ENCODE results near the gene ZNF680. TPM values are rescaled to one million over a fixed set of nuclear protein-coding genes. Genes with fewer than 3 reads are reported as not detected.

ZNF680 gene
- total and polyA plus RNA-seq, 2 experiments from 2014 or later = 27.3 to 62.5 TPM

DNA sequence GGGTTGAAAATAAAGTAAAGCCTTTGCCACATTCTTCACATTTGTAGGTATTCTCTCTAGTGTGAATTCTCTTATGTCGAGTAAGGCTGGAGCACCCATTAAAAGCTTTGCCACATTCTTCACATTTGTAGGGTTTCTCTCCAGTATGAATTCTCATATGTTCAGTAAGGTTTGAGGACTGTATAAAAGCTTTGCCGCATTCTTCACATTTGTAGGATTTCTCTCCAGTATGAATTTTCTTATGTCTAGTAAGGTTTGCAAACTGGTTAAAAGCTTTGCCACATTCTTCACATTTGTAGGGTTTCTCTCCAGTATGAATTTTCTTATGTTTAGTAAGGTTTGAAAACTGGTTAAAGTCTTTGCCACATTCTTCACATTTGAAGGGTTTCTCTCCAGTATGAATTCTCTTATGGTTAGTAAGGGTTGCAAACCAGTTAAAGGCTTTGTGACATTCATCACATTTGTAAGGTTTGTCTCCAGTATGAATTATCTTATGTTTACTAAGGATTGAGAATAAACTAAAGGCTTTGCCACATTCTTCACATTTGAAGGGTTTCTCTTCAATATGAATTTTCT is 41.4 kb downstream of the ZNF680 start:
- Histone ChIP-seq H3K4me2 (no peak overlapping the region), H4K20me1 (replicated peaks; ENCODE audit: insufficient read depth) (no peaks in the 10 kb centered on the region), H3K27ac (ENCODE audit: low read depth) (no peak overlapping the region), H3K4me1 (ENCODE audit: insufficient read depth) (no peaks in the 10 kb centered on the region), H3F3A (replicated peaks; ENCODE audit: low read depth) (no peaks in the 10 kb centered on the region), H3K27me3 (ENCODE audit: insufficient read depth) (no peaks in the 10 kb centered on the region), H3K36me3 (ENCODE audit: insufficient read depth) (peaks cover 56% of the 10 kb centered on the region), H3K79me2 (replicated peaks; ENCODE audit: insufficient read depth) (peaks cover 82% of the 10 kb centered on the region), H3K9me2 (ENCODE audit: insufficient read depth) (no peaks in the 10 kb centered on the region), H3K4me3 (no peak overlapping the region), H2AFZ (no peak overlapping the region)
- ATAC-seq (no peak), DNase-seq (ENCODE audit: low spot score) (no peak)
- Mint-ChIP-seq H3K9me3 (peaks cover 95% of the 10 kb centered on the region), H3K36me3 (ENCODE audit: low read depth) (peaks cover 96% of the 10 kb centered on the region), H3K27ac (no peak overlapping the region), H3K27me3 (ENCODE audit: insufficient read depth, low read depth, poor library complexity) (peaks cover 2% of the 10 kb centered on the region), H3K4me3 (no peak overlapping the region), H3K4me1 (no peaks in the 10 kb centered on the region)
- TF ChIP-seq ETS1 (IDR thresholded peaks at IDR 0.05) = no peak
- TF ChIP-seq, protein P1, sequence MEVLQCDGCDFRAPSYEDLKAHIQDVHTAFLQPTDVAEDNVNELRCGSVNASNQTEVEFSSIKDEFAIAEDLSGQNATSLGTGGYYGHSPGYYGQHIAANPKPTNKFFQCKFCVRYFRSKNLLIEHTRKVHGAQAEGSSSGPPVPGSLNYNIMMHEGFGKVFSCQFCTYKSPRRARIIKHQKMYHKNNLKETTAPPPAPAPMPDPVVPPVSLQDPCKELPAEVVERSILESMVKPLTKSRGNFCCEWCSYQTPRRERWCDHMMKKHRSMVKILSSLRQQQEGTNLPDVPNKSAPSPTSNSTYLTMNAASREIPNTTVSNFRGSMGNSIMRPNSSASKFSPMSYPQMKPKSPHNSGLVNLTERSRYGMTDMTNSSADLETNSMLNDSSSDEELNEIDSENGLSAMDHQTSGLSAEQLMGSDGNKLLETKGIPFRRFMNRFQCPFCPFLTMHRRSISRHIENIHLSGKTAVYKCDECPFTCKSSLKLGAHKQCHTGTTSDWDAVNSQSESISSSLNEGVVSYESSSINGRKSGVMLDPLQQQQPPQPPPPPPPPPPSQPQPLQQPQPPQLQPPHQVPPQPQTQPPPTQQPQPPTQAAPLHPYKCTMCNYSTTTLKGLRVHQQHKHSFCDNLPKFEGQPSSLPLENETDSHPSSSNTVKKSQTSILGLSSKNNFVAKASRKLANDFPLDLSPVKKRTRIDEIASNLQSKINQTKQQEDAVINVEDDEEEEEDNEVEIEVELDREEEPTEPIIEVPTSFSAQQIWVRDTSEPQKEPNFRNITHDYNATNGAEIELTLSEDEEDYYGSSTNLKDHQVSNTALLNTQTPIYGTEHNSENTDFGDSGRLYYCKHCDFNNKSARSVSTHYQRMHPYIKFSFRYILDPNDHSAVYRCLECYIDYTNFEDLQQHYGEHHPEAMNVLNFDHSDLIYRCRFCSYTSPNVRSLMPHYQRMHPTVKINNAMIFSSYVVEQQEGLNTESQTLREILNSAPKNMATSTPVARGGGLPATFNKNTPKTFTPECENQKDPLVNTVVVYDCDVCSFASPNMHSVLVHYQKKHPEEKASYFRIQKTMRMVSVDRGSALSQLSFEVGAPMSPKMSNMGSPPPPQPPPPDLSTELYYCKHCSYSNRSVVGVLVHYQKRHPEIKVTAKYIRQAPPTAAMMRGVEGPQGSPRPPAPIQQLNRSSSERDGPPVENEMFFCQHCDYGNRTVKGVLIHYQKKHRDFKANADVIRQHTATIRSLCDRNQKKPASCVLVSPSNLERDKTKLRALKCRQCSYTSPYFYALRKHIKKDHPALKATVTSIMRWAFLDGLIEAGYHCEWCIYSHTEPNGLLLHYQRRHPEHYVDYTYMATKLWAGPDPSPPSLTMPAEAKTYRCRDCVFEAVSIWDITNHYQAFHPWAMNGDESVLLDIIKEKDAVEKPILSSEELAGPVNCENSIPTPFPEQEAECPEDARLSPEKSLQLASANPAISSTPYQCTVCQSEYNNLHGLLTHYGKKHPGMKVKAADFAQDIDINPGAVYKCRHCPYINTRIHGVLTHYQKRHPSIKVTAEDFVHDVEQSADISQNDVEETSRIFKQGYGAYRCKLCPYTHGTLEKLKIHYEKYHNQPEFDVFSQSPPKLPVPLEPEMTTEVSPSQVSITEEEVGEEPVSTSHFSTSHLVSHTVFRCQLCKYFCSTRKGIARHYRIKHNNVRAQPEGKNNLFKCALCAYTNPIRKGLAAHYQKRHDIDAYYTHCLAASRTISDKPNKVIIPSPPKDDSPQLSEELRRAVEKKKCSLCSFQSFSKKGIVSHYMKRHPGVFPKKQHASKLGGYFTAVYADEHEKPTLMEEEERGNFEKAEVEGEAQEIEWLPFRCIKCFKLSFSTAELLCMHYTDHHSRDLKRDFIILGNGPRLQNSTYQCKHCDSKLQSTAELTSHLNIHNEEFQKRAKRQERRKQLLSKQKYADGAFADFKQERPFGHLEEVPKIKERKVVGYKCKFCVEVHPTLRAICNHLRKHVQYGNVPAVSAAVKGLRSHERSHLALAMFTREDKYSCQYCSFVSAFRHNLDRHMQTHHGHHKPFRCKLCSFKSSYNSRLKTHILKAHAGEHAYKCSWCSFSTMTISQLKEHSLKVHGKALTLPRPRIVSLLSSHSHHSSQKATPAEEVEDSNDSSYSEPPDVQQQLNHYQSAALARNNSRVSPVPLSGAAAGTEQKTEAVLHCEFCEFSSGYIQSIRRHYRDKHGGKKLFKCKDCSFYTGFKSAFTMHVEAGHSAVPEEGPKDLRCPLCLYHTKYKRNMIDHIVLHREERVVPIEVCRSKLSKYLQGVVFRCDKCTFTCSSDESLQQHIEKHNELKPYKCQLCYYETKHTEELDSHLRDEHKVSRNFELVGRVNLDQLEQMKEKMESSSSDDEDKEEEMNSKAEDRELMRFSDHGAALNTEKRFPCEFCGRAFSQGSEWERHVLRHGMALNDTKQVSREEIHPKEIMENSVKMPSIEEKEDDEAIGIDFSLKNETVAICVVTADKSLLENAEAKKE (CRISPR knock-in tag; IDR thresholded peaks at IDR 0.05) = no peak
- TF ChIP-seq REST (IDR thresholded peaks at IDR 0.05; ENCODE audit: unreplicated experiment) = no peak
- TF ChIP-seq JUNB (IDR thresholded peaks at IDR 0.05; ENCODE audit: unreplicated experiment) = no peak
- no peak for TF ChIP-seq EZH2 (IDR thresholded peaks at IDR 0.05; ENCODE audit: low read depth, unreplicated experiment)

All from GM23338 (cell line).